ENCODE data around the gene LIN7A. TPM values are rescaled to one million over a fixed set of nuclear protein-coding genes. Genes with fewer than 3 reads are reported as not detected.
A peak's percentile ranks its signal among the peaks of the same experiment; 100 is the strongest.

LIN7A gene
- total and polyA plus RNA-seq, 2 donors (not counting 1 experiment from before 2014, with no cell fraction given), result 22.8 to 35.3 TPM

DNA sequence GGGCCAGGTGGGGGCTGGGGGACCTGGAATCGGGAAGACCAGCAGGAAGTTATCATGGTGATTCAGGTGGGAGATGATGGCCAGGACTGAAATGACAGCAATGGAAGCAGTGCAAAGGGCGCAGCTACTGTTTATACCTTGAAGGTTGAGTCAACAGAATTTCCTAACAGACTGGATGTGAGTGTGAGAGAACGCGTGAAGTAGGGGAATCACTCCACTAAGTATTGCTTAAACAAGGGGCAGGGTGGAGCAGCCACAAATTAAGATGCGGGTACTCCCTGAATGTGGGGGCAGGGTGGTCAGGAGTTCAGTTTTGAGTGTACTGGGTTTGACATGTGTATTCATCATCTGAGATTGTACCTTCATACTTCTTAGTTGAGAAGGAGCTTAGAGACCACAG lies 175.9 kb downstream of the LIN7A start:
- no peak for TF ChIP-seq EZH2 (IDR thresholded peaks at IDR 0.05; ENCODE audit: low read length, missing control alignments)
- TF ChIP-seq, protein P1, sequence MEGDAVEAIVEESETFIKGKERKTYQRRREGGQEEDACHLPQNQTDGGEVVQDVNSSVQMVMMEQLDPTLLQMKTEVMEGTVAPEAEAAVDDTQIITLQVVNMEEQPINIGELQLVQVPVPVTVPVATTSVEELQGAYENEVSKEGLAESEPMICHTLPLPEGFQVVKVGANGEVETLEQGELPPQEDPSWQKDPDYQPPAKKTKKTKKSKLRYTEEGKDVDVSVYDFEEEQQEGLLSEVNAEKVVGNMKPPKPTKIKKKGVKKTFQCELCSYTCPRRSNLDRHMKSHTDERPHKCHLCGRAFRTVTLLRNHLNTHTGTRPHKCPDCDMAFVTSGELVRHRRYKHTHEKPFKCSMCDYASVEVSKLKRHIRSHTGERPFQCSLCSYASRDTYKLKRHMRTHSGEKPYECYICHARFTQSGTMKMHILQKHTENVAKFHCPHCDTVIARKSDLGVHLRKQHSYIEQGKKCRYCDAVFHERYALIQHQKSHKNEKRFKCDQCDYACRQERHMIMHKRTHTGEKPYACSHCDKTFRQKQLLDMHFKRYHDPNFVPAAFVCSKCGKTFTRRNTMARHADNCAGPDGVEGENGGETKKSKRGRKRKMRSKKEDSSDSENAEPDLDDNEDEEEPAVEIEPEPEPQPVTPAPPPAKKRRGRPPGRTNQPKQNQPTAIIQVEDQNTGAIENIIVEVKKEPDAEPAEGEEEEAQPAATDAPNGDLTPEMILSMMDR (conservative IDR thresholded peaks at IDR 0.05 in 1 of 2, IDR thresholded peaks at IDR 0.05 in 1 of 2; ENCODE audit: low read depth in 1 of 2, low read length in 2 of 2), result no peak
- no peaks in the 10 kb centered on the region for H3K79me2 ChIP-seq (ENCODE audit: control insufficient read depth, insufficient read depth, low read length)
- H3K36me3 ChIP-seq (ENCODE audit: control insufficient read depth, insufficient read depth, low read length), result no peaks in the 10 kb centered on the region
- no peaks in the 10 kb centered on the region for H3K9me3 ChIP-seq (ENCODE audit: control insufficient read depth, insufficient read depth, low read depth, low read length)
- no peak overlapping the region for H3K27ac ChIP-seq (ENCODE audit: insufficient read depth, low read length)
- H3K9ac ChIP-seq (ENCODE audit: insufficient read depth, low read length), result no peak overlapping the region
- H3K27me3 ChIP-seq (ENCODE audit: control insufficient read depth, insufficient read depth, low read length), result no peaks in the 10 kb centered on the region
- no peaks in the 10 kb centered on the region for H4K20me1 ChIP-seq (ENCODE audit: control insufficient read depth, extremely low read depth, insufficient read depth, low read length)
- H3K4me2 ChIP-seq (ENCODE audit: extremely low read depth, insufficient read depth, low read length), result no peak overlapping the region
- no peaks in the 10 kb centered on the region for H3K4me1 ChIP-seq (ENCODE audit: control insufficient read depth, extremely low read depth, insufficient read depth, low read length)
- peak; percentile 21 to 45 for DNase-seq (ENCODE audit: low read depth in 2 of 2)
- no peak overlapping the region for H2AFZ ChIP-seq (ENCODE audit: low read length)
- no peak overlapping the region for H3K4me3 ChIP-seq (replicated peaks in 1 of 4; ENCODE audit: control extremely low read depth in 1 of 4, insufficient read depth in 1 of 4, low read depth in 3 of 4, low read length in 4 of 4)

GRCh38 chr12:80756875-80757274 lies 180.9 kb downstream of the LIN7A start:
- Histone ChIP-seq H3K27me3 (ENCODE audit: control insufficient read depth, insufficient read depth, low read length) (no peaks in the 10 kb centered on the region), H3K4me2 (ENCODE audit: extremely low read depth, insufficient read depth, low read length) (no peak overlapping the region), H3K27ac (ENCODE audit: insufficient read depth, low read length) (no peak overlapping the region), H3K9ac (ENCODE audit: insufficient read depth, low read length) (no peak overlapping the region), H3K79me2 (ENCODE audit: control insufficient read depth, insufficient read depth, low read length) (no peaks in the 10 kb centered on the region), H3K4me1 (ENCODE audit: control insufficient read depth, extremely low read depth, insufficient read depth, low read length) (no peaks in the 10 kb centered on the region), H3K9me3 (ENCODE audit: control insufficient read depth, insufficient read depth, low read depth, low read length) (no peaks in the 10 kb centered on the region), H3K4me3 (replicated peaks in 1 of 4; ENCODE audit: control extremely low read depth in 1 of 4, insufficient read depth in 1 of 4, low read depth in 3 of 4, low read length in 4 of 4) (no peak overlapping the region), H3K36me3 (ENCODE audit: control insufficient read depth, insufficient read depth, low read length) (no peaks in the 10 kb centered on the region), H2AFZ (ENCODE audit: low read length) (no peak overlapping the region), H4K20me1 (ENCODE audit: control insufficient read depth, extremely low read depth, insufficient read depth, low read length) (no peaks in the 10 kb centered on the region)
- TF ChIP-seq, protein P1 (conservative IDR thresholded peaks at IDR 0.05 in 1 of 2, IDR thresholded peaks at IDR 0.05 in 1 of 2; ENCODE audit: low read depth in 1 of 2, low read length in 2 of 2), result no peak
- no peak for TF ChIP-seq EZH2 (IDR thresholded peaks at IDR 0.05; ENCODE audit: low read length, missing control alignments)
- DNase-seq (ENCODE audit: low read depth in 2 of 2), result peak; percentile 5 to 76

DNA sequence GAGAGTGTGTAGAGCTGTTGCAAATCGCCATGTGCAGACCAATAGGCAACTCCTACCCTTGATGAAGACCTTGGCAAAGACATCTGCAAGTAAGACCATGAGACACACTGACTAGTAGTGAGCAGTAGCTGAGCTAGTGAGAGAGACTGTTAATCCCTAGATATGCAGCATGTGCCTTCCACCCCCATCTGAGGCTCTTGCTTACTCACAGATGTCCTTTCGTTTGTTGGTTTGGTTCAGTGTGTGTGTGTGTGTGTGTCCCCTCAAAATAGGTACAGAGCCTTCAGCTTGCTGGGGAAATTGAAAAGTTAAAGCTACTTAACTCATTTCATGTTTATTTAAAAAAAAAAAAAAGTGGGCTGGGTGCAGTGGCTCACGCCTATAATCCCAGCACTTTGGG lies 183.5 kb downstream of the LIN7A start:
- no peak overlapping the region for H2AFZ ChIP-seq (ENCODE audit: low read length)
- DNase-seq (ENCODE audit: low read depth in 2 of 2), result no peak
- no peak overlapping the region for H3K4me2 ChIP-seq (ENCODE audit: extremely low read depth, insufficient read depth, low read length)
- H3K4me1 ChIP-seq (ENCODE audit: control insufficient read depth, extremely low read depth, insufficient read depth, low read length), result no peaks in the 10 kb centered on the region
- no peaks in the 10 kb centered on the region for H4K20me1 ChIP-seq (ENCODE audit: control insufficient read depth, extremely low read depth, insufficient read depth, low read length)
- H3K9me3 ChIP-seq (ENCODE audit: control insufficient read depth, insufficient read depth, low read depth, low read length), result no peaks in the 10 kb centered on the region
- H3K4me3 ChIP-seq (replicated peaks in 1 of 4; ENCODE audit: control extremely low read depth in 1 of 4, insufficient read depth in 1 of 4, low read depth in 3 of 4, low read length in 4 of 4), result no peak overlapping the region
- H3K9ac ChIP-seq (ENCODE audit: insufficient read depth, low read length), result no peak overlapping the region
- no peaks in the 10 kb centered on the region for H3K36me3 ChIP-seq (ENCODE audit: control insufficient read depth, insufficient read depth, low read length)
- H3K27ac ChIP-seq (ENCODE audit: insufficient read depth, low read length), result no peak overlapping the region
- H3K27me3 ChIP-seq (ENCODE audit: control insufficient read depth, insufficient read depth, low read length), result no peaks in the 10 kb centered on the region
- no peaks in the 10 kb centered on the region for H3K79me2 ChIP-seq (ENCODE audit: control insufficient read depth, insufficient read depth, low read length)
- TF ChIP-seq, protein P1 (conservative IDR thresholded peaks at IDR 0.05 in 1 of 2, IDR thresholded peaks at IDR 0.05 in 1 of 2; ENCODE audit: low read depth in 1 of 2, low read length in 2 of 2), result no peak
- no peak for TF ChIP-seq EZH2 (IDR thresholded peaks at IDR 0.05; ENCODE audit: low read length, missing control alignments)
